HEK293 (cell line): ENCODE measurements around the gene TADA1.

Experiments
- CTCF ChIA-PET: fragments of 350-600 bp; formaldehyde crosslinking; extraction: SDS; loops from one replicate; lab custom pipeline; 2021; ENCODE audit warnings: antibody characterized with exemption; lab: Yijun Ruan, JAX
- POLR2A ChIA-PET: fragments of 300-600 bp; formaldehyde crosslinking; extraction: SDS; loops from one replicate; lab custom pipeline; 2020; ENCODE audit warnings: antibody characterized with exemption, inconsistent platforms; lab: Yijun Ruan, JAX
- H3K27ac ChIP-seq: fragments of 200-500 bp; sonication (Bioruptor generic); 2 replicates; pipeline ENCODE4 v1.5.1; 2014; ENCODE audit warnings: low read depth, low read length, control low read depth, inconsistent platforms; ENCODE audit errors: extremely low read depth
- H3K36me3 ChIP-seq, 2 experiments: fragments of 200-500 bp in 1 of 2; sonication (Bioruptor generic) in 1 of 2; 1 replicate in 1 of 2; 2 replicates in 1 of 2; pipeline ENCODE4 v1.5.1; 2014 to 2017; ENCODE audit warnings: inconsistent platforms in 2 of 2, low read length in 2 of 2; ENCODE audit not compliant: control insufficient read depth in 2 of 2, insufficient read depth in 1 of 2
- H3K4me1 ChIP-seq: fragments of 200-500 bp; sonication (Bioruptor generic); 2 replicates; pipeline ENCODE4 v1.5.1; 2014; ENCODE audit warnings: mild to moderate bottlenecking, low read length, inconsistent platforms; ENCODE audit not compliant: control insufficient read depth, insufficient read depth
- H3K4me3 ChIP-seq: 2 replicates; pipeline ENCODE4 v1.5.1; 2011; ENCODE audit warnings: low read depth, mild to moderate bottlenecking, control low read depth, low read length, moderate library complexity
- H3K9me3 ChIP-seq: fragments of 200-500 bp; sonication (Bioruptor generic); 2 replicates; pipeline ENCODE4 v1.5.1; 2014; ENCODE audit warnings: low read depth, low read length, inconsistent platforms; ENCODE audit not compliant: control insufficient read depth, insufficient read depth
- EGR2 ChIP-seq: fragments of 450-650 bp; formaldehyde crosslinking; IDR thresholded peaks from 2 replicates; pipeline ENCODE4 v1.5.1; 2016; ENCODE audit warnings: low read depth, missing biosample characterization, missing genetic modification characterization
- KLF10 ChIP-seq: fragments of 450-650 bp; IDR thresholded peaks from 2 replicates; pipeline ENCODE4 v1.5.1; 2018; ENCODE audit warnings: missing biosample characterization, mild to moderate bottlenecking, missing genetic modification characterization
- KLF8 ChIP-seq: fragments of 450-650 bp; formaldehyde crosslinking; IDR thresholded peaks from 2 replicates; pipeline ENCODE4 v1.5.1; 2016; ENCODE audit warnings: missing biosample characterization, missing genetic modification characterization
- MZF1 ChIP-seq: fragments of 450-650 bp; formaldehyde crosslinking; IDR thresholded peaks from 2 replicates; pipeline ENCODE4 v1.5.1; 2017; ENCODE audit warnings: missing biosample characterization, missing genetic modification characterization, borderline replicate concordance
- SETDB1 ChIP-seq: IDR thresholded peaks from one replicate; pipeline ENCODE4 v1.6.1; 2017; ENCODE audit warnings: mild to moderate bottlenecking, low read length, moderate library complexity, mixed read lengths; ENCODE audit not compliant: insufficient read length
- ZFP3 ChIP-seq: fragments of 450-650 bp; formaldehyde crosslinking; IDR thresholded peaks from 2 replicates; pipeline ENCODE4 v1.5.1; 2016; ENCODE audit warnings: low read depth, missing biosample characterization, missing genetic modification characterization
- ZNF114 ChIP-seq: fragments of 450-650 bp; formaldehyde crosslinking; IDR thresholded peaks from 2 replicates; pipeline ENCODE4 v1.5.0; 2017; ENCODE audit warnings: missing biosample characterization, missing genetic modification characterization
- ZNF121 ChIP-seq: fragments of 450-650 bp; formaldehyde crosslinking; IDR thresholded peaks from 2 replicates; pipeline ENCODE4 v1.5.1; 2016; ENCODE audit warnings: missing biosample characterization, missing genetic modification characterization
- ZNF174 ChIP-seq: fragments of 450-650 bp; formaldehyde crosslinking; IDR thresholded peaks from 2 replicates; pipeline ENCODE4 v1.5.0; 2017; ENCODE audit warnings: missing biosample characterization, mild to moderate bottlenecking, missing genetic modification characterization
- ZNF350 ChIP-seq: fragments of 450-650 bp; formaldehyde crosslinking; IDR thresholded peaks from 2 replicates; pipeline ENCODE4 v1.5.0; 2017; ENCODE audit warnings: missing biosample characterization, mild to moderate bottlenecking, missing genetic modification characterization
- ZNF48 ChIP-seq: fragments of 450-650 bp; formaldehyde crosslinking; IDR thresholded peaks from 2 replicates; pipeline ENCODE4 v1.5.1; 2016; ENCODE audit warnings: missing biosample characterization, missing genetic modification characterization
- ZNF560 ChIP-seq: fragments of 450-650 bp; formaldehyde crosslinking; IDR thresholded peaks from 2 replicates; pipeline ENCODE4 v1.5.1; 2017; ENCODE audit warnings: missing biosample characterization, missing genetic modification characterization, borderline replicate concordance
- ZNF621 ChIP-seq: fragments of 450-650 bp; formaldehyde crosslinking; IDR thresholded peaks from 2 replicates; pipeline ENCODE4 v1.5.1; 2017; ENCODE audit warnings: missing biosample characterization, missing genetic modification characterization
- ZNF660 ChIP-seq: fragments of 450-650 bp; IDR thresholded peaks from 2 replicates; pipeline ENCODE4 v1.5.1; 2018; ENCODE audit warnings: missing biosample characterization, mild to moderate bottlenecking, missing genetic modification characterization
- ZNF843 ChIP-seq: fragments of 450-650 bp; formaldehyde crosslinking; IDR thresholded peaks from 2 replicates; pipeline ENCODE4 v1.5.1; 2016; ENCODE audit warnings: missing biosample characterization, missing genetic modification characterization
- TF ChIP-seq, protein P1 (sequence below): fragments of 450-650 bp; formaldehyde crosslinking; IDR thresholded peaks from 2 replicates; pipeline ENCODE4 v1.5.1; 2016; ENCODE audit warnings: missing biosample characterization, missing genetic modification characterization
- TF ChIP-seq, protein P2 (sequence below): fragments of 450-650 bp; formaldehyde crosslinking; IDR thresholded peaks from 2 replicates; pipeline ENCODE4 v1.5.1; 2016; ENCODE audit warnings: missing biosample characterization, missing genetic modification characterization

Gene TADA1

DNA sequence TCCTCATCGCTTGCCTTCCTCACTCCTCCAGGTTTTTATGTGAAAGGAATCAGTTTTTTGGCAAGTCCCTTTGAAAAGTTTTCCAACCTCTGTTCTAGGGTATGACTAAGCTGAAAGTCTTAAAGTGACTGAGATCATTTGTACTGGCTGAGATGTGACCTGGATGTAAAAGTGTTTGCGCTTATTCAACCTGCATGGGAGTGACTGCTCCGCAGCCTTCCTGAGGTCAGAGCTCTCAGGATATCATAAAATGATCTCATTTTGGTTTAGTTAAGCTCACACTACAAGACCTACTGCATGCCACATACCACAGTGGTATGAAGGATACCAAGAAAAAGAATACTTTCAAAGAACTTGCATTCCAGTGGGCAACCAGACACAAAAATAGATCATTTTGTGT, 29.8 kb upstream of the TADA1 start:
- peak; percentile 63 for TF ChIP-seq SETDB1
- no peak for TF ChIP-seq ZNF121 (tag by site-specific recombination)
- no peaks in the 10 kb centered on the region for H3K4me1 ChIP-seq
- H3K9me3 ChIP-seq = no peaks in the 10 kb centered on the region
- POLR2A ChIA-PET = no interaction called here
- CTCF ChIA-PET = interaction anchor here (0.6 to 18.5 kb wide), 5 partner anchors 23 to 151 kb away, joined by 3 to 702 read pairs (median 4); no protein-coding TSS in a partner anchor
- H3K36me3 ChIP-seq = no peaks in the 10 kb centered on the region
- H3K27ac ChIP-seq = no peak overlapping the region
- no peak overlapping the region for H3K4me3 ChIP-seq

DNA sequence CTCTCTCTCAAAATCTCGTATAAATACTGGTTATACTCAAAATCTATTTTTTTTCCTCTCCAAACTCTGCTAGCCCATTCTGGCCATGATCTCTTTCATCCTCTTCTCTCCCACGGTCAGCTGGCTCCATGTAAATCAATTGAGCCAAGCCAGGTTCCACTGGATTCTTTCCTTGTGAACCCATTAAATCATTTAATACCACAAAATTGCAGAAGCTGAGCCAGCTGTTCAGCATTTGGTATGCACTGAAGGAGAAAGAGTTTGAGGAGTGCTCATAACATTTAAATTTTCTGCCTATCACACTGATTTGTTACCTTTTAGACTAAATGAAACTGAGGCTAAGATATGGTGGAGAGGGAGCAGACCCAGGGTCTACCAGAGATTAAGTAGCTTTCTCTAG, 29.1 kb upstream of the TADA1 start:
- no peak for TF ChIP-seq KLF8 (tag by site-specific recombination)
- TF ChIP-seq ZFP3 (tag by site-specific recombination) = no peak
- no peak for TF ChIP-seq ZNF621
- no peak for TF ChIP-seq ZNF560
- no peak for TF ChIP-seq ZNF114 (tag by site-specific recombination)
- TF ChIP-seq ZNF843 (tag by site-specific recombination) = no peak
- TF ChIP-seq ZNF660 (tag by site-specific recombination) = no peak
- no peak for TF ChIP-seq EGR2 (tag by site-specific recombination)
- no peak for TF ChIP-seq ZNF48 (tag by site-specific recombination)
- Histone ChIP-seq H3K4me1 (no peaks in the 10 kb centered on the region), H3K9me3 (no peaks in the 10 kb centered on the region), H3K36me3 (no peaks in the 10 kb centered on the region), H3K4me3 (no peak overlapping the region), H3K27ac (no peak overlapping the region)
- POLR2A ChIA-PET = interaction anchor here (0.8 kb wide), 1 partner anchor 29 kb away, joined by 4 read pairs; the partner anchor contains the start of gene TADA1
- CTCF ChIA-PET = interaction anchor here (0.6 to 18.5 kb wide), 6 partner anchors 10 to 152 kb away, joined by 3 to 702 read pairs (median 5); no protein-coding TSS in a partner anchor

DNA sequence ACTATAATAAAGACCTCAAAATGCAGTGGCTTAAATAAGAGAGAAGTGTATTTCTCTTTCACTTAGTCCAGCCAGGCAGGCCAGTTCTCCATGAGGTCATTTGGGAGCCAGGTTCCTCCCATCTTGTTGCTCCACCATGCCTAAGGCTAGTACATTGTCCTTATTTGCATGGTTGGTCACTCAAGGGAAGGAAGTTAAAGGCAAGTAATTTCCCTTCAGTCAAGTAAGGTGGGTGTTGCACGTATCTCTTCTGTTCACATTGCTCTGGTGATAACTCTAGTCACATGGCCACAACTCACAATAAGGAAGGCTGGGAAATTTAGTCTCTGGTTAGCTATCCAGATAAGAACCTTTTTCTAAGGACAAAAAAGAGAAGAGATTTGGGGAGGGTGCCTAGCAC, 27.2 kb upstream of the TADA1 start:
- ChIA-PET POLR2A (no interaction called here), CTCF (interaction anchor here (18.5 kb wide), 1 partner anchor 154 kb away, joined by 702 read pairs; no protein-coding TSS in a partner anchor)
- Histone ChIP-seq H3K36me3 (no peaks in the 10 kb centered on the region), H3K9me3 (no peaks in the 10 kb centered on the region), H3K4me3 (no peak overlapping the region), H3K4me1 (no peaks in the 10 kb centered on the region), H3K27ac (no peak overlapping the region)
- TF ChIP-seq KLF10 (tag by site-specific recombination) (no peak), MZF1 (tag by site-specific recombination) (no peak)

DNA sequence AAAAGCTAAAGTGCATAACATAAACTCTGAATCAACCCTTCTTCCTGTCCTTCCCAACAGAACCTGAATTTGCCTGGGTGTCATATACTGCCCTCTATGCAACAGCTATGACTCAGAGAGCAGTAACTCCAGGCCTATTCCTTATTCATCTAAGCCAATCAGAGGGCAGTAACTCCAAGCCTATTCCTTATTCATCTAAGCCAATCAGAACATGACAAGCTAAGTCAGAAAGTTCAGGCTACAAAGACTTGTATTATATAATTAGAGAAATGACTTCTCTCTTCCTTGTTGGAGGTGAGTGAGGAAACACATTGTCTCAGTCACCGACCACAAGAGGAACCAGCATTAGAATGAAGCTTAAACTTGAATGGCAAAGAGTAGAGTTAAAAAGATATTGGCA, 26.2 kb upstream of the TADA1 start:
- no peaks in the 10 kb centered on the region for H3K36me3 ChIP-seq
- no peaks in the 10 kb centered on the region for H3K9me3 ChIP-seq
- H3K27ac ChIP-seq = no peak overlapping the region
- POLR2A ChIA-PET = no interaction called here
- TF ChIP-seq ZNF174 (tag by site-specific recombination) (no peak), ZNF350 (tag by site-specific recombination) (0 out of 2 replicates have a peak, but pooled peaks have one; percentile 32)
- TF ChIP-seq, protein P1, sequence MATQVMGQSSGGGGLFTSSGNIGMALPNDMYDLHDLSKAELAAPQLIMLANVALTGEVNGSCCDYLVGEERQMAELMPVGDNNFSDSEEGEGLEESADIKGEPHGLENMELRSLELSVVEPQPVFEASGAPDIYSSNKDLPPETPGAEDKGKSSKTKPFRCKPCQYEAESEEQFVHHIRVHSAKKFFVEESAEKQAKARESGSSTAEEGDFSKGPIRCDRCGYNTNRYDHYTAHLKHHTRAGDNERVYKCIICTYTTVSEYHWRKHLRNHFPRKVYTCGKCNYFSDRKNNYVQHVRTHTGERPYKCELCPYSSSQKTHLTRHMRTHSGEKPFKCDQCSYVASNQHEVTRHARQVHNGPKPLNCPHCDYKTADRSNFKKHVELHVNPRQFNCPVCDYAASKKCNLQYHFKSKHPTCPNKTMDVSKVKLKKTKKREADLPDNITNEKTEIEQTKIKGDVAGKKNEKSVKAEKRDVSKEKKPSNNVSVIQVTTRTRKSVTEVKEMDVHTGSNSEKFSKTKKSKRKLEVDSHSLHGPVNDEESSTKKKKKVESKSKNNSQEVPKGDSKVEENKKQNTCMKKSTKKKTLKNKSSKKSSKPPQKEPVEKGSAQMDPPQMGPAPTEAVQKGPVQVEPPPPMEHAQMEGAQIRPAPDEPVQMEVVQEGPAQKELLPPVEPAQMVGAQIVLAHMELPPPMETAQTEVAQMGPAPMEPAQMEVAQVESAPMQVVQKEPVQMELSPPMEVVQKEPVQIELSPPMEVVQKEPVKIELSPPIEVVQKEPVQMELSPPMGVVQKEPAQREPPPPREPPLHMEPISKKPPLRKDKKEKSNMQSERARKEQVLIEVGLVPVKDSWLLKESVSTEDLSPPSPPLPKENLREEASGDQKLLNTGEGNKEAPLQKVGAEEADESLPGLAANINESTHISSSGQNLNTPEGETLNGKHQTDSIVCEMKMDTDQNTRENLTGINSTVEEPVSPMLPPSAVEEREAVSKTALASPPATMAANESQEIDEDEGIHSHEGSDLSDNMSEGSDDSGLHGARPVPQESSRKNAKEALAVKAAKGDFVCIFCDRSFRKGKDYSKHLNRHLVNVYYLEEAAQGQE = no peak
- TF ChIP-seq, protein P2, sequence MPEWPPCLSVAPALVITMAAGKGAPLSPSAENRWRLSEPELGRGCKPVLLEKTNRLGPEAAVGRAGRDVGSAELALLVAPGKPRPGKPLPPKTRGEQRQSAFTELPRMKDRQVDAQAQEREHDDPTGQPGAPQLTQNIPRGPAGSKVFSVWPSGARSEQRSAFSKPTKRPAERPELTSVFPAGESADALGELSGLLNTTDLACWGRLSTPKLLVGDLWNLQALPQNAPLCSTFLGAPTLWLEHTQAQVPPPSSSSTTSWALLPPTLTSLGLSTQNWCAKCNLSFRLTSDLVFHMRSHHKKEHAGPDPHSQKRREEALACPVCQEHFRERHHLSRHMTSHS = no peak
- no peak overlapping the region for H3K4me3 ChIP-seq
- no peaks in the 10 kb centered on the region for H3K4me1 ChIP-seq
- CTCF ChIA-PET = interaction anchor here (0.5 to 18.5 kb wide), 3 partner anchors 8 to 155 kb away, joined by 3 to 702 read pairs (median 17); no protein-coding TSS in a partner anchor
